NK-92 (cell line): ENCODE data around the gene UACA.

Source experiments
- DNase-seq: peaks from one replicate; lab custom pipeline; 2025; ENCODE audit not compliant: unreplicated experiment; lab: John Stamatoyannopoulos, UW

Gene UACA

DNA sequence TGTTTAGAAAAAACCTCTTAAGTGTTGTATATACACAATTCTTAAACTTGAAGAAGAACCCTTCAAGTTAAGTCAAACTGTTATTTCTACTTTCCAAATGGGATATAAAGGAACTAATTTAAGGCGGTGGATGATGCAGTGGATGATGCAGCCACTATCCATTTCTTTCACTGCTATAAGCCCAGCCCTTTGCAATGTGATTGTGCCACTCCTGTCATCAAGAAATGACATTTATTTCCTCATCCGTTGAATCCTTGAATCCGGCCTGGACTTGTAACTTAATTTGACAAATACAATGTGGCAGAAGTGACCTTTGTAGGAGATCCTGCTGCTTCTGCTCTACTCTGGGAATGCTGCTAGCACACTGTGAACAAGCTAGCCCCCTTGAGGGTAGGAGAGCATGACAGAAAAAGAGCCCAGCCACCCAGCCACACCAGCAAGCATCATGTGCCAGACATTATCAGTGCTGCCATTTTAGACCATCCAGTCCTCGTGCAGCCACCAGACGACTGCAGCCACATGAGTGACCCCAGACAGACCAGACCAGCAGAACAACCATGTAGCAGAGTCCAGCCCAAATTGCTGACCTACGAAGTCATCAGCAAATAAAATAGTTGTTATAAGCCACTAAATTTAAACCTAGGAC is 47.4 kb downstream of the UACA start:
- no peak for DNase-seq

DNA sequence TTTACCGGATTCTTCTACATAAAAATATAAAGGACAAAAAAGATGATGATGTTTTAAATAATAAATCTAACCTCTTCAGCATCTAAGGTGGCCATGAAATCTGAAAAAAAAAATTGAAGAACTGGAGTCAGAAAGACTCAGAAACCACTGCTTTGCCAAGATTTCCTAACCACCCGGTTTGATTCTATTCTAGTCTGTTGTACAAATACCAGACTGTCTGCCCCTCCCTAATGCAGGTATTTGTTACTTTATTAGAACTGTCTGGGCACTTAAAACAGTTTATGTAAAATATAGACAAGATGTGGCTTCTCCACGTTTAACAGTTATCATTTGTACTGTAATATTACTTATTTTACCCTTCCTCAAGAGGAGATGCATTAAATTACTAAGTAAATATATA is 48.8 kb downstream of the UACA start:
- DNase-seq = no peak

DNA sequence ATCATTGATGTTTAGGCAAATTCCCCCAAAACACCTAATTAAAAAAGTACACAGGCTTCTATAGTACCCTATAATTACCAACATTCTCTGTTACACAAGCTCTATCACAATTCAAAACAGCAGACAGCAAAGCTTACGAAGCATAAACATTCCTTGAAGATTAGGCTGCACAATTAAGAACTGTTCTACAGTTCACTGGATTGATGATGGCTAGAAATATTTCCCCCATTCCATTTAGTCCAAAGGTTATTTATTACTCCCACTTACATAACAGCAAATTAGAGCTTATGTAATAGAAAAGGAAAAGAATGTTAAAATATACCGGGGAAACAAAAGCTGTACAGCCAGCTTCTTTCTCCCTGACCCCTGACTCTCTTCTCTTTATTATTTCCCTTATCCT is 49.3 kb downstream of the UACA start:
- DNase-seq = no peak

DNA sequence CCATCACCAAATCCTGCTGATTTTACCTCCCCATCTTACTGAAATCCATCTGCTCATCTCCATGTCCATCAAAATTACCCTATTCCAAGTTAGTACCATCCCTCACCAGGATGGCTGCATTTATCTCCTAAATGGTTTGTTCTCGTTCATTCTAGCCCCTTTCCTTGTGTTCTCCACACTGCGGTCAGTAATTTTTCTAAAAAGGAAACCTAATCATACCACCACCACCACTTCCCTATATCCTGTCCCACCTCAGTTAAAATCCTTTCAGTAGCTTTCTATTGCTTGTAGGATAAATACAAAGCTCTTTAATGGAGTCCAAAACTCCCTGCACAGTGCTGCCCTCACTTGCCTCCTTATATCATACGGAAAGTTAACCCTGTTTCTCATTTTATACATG is 51.1 kb downstream of the UACA start:
- DNase-seq = no peak

DNA sequence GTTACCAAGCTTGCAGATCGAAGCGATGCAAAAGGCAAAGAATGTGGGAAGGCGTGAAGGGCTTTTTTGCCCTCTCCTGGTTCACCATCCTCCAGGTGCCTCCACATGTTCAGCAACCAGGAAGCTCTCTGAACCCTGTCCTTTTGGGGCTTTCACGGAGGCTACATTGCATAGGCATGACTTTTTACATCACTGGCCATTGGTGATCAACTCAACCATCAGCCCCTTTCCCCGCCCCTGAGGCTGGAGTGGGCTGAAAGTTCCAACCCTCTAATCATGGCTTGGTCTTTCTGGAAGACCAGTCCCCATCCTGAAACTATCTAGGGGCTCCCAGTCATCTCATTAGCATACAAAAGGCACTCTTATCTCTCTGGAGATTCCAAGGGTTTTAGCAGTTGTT is 52.6 kb downstream of the UACA start:
- no peak for DNase-seq

DNA sequence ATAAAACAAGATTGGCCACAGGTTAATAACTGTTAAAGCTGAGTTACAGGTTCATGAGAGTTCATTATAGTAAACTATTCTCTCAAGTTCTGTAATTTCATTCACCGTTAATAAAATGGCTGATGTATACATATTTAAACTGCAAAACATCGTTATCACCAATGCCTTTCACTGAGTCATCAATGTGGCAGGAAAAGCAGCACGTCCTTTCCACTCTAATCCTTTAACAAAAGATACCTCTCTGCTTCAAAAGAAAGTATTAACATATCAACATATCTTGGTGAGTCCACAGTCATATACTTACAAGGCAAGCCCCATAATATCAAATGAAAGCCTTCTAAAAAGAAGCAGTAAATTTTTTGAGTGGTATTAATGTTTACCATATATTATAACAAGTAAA is 54.5 kb downstream of the UACA start:
- DNase-seq = no peak

DNA sequence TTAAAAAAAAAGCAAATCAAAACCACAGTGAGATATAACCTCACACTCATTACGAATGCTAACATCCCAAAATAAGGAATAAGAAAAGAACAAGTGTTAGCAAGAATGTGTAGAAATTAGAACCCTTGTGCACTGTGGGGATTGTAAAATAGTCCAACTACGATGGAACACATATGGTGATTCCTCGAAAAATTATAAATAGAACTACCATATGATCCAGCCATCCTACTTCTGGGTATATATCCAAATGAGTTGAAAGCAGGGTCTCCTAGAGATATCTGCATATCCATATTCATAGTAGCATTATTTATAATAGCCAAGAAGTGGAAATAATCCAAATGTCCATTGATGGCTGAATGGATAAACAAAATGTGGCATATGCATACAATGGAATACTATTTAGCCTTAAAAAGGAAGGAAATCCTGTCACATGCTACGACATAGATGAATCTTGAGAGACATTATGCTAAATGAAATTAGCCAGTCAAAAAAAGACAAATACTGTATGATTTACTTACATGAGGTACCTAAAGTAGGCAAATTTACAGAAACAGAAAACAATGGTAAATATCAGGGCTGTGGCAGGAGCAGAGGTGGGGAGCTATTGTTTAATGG is 55.6 kb downstream of the UACA start:
- no peak for DNase-seq

DNA sequence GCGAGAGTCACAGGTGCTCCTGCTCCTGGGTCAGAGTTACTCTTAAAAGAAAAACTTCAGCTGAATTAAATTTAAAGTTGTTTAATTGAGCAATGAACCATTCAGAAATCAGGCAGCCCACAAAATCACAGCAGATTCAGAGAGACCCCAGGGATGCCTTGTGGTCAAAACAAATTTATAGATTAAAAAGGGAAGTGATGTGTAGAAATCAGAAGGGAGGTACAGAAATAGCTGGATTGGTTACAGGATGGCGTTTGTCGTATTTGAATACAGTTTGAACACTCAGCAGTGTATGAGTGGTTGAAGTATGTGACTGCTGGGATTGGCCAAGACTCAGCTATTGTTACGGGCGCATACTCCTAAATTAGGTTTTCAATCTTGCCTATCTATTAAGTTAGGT is 58.6 kb downstream of the UACA start:
- no peak for DNase-seq

DNA sequence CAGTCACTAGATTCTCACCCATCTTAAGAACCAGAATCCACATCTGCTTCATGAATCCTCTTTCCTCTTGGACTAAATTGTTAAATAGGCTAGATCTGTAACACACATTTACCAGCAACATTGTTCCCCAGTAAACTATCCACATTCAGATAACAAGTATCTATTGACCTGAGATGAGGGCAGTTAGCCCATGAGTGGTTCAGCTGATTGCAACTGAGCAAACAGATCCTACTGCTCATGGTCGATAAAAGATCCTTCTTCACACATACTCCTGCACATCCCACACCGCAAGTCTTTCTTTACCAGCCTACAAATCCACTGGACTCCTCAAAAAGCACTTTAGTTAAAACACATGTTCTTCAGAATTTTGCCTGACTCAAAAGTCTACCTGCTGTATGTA is 59.2 kb downstream of the UACA start:
- no peak for DNase-seq

DNA sequence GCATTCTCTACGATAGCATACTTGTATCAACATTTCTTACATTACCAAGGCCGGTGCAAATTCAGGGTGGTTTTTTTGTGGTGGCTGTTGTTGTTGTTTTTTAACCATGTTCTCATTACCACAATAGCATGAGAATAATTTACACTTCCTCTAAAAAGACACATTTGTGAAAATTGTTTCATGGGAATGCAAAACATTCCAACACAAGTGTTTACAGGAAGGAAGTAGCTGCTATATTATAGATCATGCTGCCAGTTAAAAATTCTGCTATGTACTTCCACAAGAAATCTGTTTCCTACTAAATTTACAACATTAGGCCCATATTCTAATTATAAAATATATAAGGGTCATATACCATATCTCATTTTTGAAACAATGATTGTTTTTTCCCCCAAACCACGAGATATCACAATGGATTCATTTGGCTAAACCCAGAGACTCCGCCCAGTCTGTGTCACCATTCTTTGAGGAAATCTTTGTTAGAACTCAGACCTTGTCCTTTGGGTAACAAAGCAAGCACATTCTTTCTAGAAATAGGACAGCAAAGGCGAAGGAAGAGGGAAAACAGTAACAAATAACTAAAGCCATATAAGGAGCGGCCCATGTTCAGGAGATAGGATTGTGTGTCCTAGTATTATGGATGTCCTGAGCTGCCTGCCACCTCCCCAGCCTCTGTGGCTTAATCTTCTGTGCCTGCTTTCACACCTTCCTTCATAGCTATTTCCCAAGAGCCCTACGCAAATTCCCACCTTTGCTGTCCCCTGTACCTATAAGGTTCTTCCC is 60.1 kb downstream of the UACA start:
- DNase-seq = no peak

DNA sequence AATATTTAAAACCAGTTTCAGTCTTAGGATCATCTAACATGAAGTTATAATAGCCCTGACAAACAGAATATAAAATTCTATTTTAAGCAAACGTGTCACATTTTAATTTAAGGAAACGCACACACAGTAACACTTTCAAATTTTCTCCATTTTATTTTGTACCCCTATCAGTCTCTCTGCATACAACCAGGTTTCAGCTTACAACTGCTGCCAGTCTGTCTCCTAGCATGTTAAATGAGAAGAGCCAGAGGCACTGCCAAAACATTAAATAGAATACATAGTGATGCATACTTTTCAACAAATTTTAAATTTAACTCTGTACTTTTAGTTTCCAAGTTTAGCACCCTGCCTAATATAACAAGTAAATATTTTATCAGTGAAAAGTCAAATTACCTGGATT is 60.8 kb downstream of the UACA start:
- no peak for DNase-seq

DNA sequence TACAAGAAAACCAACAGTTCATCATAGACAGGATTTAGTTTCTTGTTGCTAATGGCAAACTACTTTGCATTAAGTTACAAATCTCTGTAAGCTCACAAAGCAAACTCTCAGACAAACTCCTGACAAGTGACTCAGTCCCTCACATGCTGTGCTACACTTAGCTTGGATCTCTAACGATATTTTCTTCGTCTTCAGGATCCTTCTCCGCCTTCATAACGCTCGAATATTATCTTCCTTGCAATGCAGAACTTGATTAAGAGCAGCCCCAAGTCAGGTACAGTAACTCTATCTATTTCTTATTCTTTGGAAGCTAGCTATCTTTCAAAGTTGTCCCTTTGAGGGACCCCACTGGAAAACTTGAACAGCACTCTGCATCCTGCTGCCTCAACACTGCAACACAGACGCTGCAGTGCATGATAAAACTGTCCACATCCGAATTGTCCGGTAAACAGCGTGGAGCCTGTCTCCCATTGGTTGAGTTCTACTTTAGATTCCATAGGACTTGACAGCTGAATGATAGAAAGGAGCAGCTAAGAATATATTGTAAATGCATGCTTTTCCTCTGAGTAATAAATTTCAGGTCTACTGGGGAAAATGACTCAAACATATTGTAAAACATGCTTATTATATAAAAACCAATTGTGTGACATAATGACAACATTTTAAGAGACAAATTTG is 61.3 kb downstream of the UACA start:
- no peak for DNase-seq

DNA sequence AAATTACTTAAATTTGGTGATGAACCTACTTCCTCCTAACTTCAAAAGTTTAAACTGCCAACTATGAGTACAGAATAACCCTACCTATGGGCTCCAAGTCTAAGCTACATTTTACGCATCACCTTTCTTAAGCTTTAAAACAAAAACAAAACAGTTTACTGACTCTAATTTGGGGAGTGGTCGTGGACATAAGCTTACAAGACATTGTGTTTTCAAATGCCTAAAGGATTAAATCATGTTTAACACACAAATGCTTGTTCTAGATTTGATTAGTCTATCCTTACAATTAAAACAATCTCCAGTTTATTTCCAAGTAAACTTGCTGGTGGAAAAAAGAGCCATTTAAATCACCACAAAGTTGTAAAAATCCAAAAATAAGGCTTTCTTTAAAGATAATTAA is 62.2 kb downstream of the UACA start:
- no peak for DNase-seq

DNA sequence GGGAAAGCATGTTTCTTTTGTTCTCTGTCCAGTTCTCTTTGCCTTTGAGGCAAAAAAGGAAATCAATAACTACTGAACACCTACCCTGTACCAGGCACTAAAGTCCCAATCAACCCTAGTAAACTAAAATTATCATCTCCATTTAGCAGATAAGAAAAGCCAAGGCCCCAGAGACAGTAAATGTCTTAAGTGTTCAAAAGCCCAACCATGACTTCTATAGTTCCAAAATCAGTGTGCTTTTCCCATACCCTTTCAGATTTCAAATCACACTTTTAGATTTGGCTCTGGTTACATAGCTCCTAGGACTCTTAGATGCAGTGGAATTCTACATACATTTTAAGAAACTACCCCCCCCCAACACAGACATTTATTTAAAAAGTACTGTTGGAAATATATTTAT is 63.5 kb downstream of the UACA start:
- no peak for DNase-seq

DNA sequence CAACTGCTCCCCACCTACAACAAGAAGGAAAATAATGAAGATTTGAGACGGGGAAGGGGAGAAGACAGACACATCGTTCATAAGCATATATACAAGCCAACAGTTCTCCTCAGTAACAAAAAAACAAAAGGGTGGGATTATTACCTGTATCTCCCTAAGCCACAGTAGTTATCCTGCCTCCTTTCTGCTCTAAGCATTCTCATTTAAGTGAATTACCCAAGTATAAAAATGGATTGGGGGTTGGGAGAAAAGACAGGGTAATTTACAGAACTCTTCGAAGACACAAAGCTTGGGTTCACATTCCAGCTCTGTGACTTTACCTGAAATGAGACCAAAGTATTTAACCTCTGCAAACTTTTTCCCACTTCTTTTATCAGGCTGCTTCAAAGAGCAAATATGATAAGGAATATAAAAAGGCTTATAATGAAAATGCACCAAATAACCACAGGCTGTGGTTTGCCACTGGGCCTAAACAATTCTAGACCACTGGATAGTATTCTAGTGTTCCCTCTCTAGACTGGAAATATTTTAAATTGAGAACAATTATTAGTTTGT is 64.4 kb downstream of the UACA start:
- no peak for DNase-seq

DNA sequence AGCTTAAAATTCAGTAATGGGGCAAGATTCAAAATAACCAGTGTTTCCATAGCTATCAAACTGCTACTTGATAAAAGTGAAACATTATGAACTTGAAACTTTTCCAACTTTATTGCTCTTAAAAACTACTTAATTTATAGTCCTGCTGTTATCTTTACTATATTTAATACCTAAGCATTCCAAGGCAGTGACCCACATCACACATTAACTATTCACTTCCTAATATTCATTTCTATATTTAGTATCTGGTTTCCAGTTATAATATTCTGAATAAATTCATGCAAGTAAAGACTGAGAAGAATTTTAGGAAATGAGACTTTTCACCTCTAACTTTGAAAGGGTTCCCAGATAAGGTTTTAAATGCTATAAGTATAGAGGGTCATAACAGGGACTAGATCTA is 64.9 kb downstream of the UACA start:
- no peak for DNase-seq

DNA sequence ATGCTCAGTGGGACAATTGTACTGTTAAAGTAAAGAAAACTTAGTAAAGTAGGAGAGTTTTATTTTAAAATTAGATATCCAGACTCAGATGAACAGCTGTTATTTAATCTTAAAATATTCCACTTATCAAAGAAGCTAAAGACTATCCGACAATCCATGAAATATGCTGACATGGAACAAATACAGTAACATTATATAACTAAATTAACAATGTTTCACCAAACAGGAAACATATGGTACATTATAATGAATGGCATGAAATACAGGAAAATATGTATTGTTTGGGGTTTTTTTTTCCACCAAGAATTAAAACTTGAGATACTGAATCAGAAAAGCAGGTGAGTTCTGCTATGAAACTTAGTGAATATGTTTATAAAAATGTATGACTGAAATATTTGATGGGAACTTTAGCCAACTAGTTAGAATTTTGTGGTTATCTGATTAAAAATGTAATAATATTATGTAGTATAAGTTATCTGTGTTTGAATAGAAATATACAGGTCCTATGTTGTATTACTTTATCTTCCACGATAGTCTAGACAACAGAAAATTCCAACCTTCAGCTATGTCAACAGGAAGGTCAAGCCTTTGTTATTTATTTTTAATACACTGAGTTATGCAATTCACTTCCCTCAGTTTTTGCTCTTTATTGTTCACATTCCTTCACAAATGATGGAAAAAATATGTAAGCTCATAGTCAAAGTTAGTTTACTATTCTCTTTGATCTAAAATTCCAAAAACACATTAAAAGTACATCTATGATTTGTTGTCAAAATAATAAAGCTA is 72.7 kb downstream of the UACA start:
- DNase-seq = no peak

DNA sequence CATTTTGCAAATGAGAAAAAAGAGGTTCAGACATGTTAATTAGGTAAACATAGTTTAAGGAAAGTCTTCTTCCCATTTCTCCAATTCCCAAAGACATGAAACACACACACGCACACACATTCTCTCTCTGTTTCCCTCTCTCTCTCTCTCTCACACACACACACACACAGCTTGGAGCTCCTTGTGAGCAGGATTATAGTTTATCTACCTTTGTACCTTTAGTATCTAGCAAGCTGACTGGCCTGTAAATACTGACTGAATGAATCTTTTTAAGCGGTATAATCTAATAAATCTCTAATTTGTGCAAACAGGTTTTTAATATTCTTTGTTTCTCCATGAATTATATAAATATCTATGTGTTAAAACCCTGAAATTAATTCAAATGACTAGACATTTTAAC is 73.3 kb downstream of the UACA start:
- DNase-seq = no peak

DNA sequence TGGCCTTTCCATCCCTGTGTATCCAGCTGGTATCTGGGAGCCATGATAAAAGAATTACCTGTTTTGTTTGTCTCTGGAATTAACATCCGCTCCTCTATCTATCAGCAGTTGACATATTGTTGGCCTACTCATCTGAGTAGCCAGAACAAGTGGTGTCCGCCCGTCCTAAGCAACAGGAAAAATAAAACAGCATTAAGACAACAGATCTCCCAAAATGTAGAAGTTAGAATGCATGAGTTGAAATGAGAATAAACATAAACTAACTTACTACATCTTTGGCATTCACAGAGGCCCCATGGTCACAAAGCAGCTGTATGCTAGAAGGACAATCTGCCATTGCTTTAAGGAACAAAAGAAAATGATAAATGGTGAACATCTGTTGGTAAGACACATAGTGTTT is 75.9 kb downstream of the UACA start:
- DNase-seq = no peak

DNA sequence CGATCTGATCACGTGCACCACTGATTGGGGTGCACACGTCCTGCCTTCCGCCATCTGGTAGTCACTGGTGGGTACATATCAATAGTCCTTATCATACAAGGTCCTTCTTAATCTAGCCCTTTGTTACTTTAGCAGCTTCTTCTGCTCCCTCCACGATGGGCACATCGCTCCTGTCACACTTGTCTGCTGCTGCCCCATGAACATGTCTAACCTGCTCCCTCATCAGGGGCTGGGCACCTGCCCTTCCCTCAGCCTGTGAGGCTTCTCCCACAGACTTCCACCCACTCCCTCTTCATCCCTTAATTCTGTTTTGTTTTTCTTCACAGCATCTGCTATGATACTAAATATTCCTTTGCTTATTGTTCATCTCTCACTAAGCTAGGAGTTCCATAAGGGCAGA is 82.5 kb downstream of the UACA start:
- DNase-seq = no peak

DNA sequence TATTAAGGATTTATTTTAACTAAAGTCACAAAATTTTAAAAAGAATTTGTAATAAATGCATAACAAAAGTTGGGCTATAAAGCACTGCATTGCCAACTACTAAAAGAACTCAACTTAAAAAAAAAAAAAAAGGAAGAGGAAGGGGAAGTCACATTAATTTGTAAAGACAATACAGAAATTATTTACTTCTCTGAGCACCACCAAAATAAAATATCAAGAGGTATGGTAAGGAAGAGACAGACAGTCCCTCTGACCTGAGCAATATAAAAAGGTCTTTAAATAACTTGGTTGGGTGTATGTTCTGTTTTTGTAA is 83.5 kb downstream of the UACA start:
- DNase-seq = no peak
